Vagina (tissue), 2 donors: Measurements from ENCODE around the gene CAMK2N1. TPM values are rescaled to one million over a fixed set of nuclear protein-coding genes. Genes with fewer than 3 reads are reported as not detected.

Experiments
- DNase-seq, 2 donors: peaks; one replicate each; pipeline ENCODE4 v3.0.0-alpha.2; 2017; ENCODE audit errors: extremely low spot score in 2 of 2
- H3K27ac ChIP-seq: fragments of 200-600 bp; sonication (generic); one replicate; pipeline ENCODE4 v1.5.1; 2019
- H3K27me3 ChIP-seq: fragments of 200-600 bp; sonication (generic); one replicate; pipeline ENCODE4 v1.5.1; 2019
- H3K36me3 ChIP-seq, 2 donors: fragments of 200-600 bp; sonication (generic); one replicate each; pipeline ENCODE4 v1.5.1; 2017 to 2019
- H3K4me1 ChIP-seq: fragments of 200-600 bp; sonication (generic); one replicate; pipeline ENCODE4 v1.5.1; 2019
- H3K4me3 ChIP-seq, 2 donors: fragments of 200-600 bp; sonication (generic); 1 replicate in 1 of 2; 2 replicates in 1 of 2; pipeline ENCODE4 v1.5.1; 2016 to 2019
- H3K9me3 ChIP-seq: fragments of 200-600 bp; sonication (generic); one replicate; pipeline ENCODE4 v1.5.1; 2019
- CTCF ChIP-seq, 3 experiments: fragments of 450-650 bp in 2 of 3; fragments of 200-600 bp in 1 of 3; sonication (generic) in 1 of 3; IDR thresholded peaks; one replicate each; pipeline ENCODE4 v1.5.1; 2017 to 2019; ENCODE audit warnings: antibody characterized with exemption in 3 of 3, mild to moderate bottlenecking in 2 of 3, moderate library complexity in 2 of 3
- POLR2A ChIP-seq, 2 donors: fragments of 450-650 bp; IDR thresholded peaks; one replicate each; pipeline ENCODE4 v1.6.1; 2017; ENCODE audit warnings: antibody characterized with exemption in 2 of 2, mild to moderate bottlenecking in 2 of 2, moderate library complexity in 2 of 2
- POLR2AphosphoS5 ChIP-seq, 2 donors: sonication (generic); formaldehyde crosslinking; IDR thresholded peaks; one replicate each; pipeline ENCODE4 v1.9.0; 2017; ENCODE audit warnings: antibody characterized with exemption in 2 of 2, mild to moderate bottlenecking in 2 of 2, low read depth in 1 of 2; ENCODE audit not compliant: insufficient read depth in 1 of 2
- intact Hi-C: fragments of 100-400 bp; cut with DNase I; formaldehyde crosslinking; loops from one replicate; pipeline ENCODE4 v1.15.1; 2023
- total RNA-seq: library from RNA; depleted of rRNA; stranded (reverse); fragments of >200 nt; gene quantifications from one replicate; pipeline ENCODE4 v1.2.3, GENCODE V29; 2016

CAMK2N1 gene
- total RNA-seq, 1 donor from 2014 or later = 18.9 TPM

- Histone ChIP-seq H3K4me1 (no peaks in the 10 kb centered on the region), H3K9me3 (no peaks in the 10 kb centered on the region), H3K4me3 (no peak overlapping the region), H3K27me3 (no peaks in the 10 kb centered on the region), H3K36me3 (no peaks in the 10 kb centered on the region), H3K27ac (no peak overlapping the region)
- TF ChIP-seq POLR2A (IDR thresholded peaks at IDR 0.05) (no peak), POLR2AphosphoS5 (IDR thresholded peaks at IDR 0.05; ENCODE audit: insufficient read depth in 1 of 2, low read depth in 1 of 2) (no peak), CTCF (IDR thresholded peaks at IDR 0.05) (no peak)
- no peak for DNase-seq
- intact Hi-C loops = no loop called here
These were observed 27.3 kb downstream of the CAMK2N1 start for GRCh38 chr1:20458717-20459116.

- Histone ChIP-seq H3K36me3 (no peaks in the 10 kb centered on the region), H3K27me3 (no peaks in the 10 kb centered on the region), H3K27ac (no peak overlapping the region), H3K9me3 (no peaks in the 10 kb centered on the region), H3K4me3 (no peak overlapping the region), H3K4me1 (no peaks in the 10 kb centered on the region)
- no peak for DNase-seq
- TF ChIP-seq CTCF (IDR thresholded peaks at IDR 0.05) (no peak), POLR2AphosphoS5 (IDR thresholded peaks at IDR 0.05; ENCODE audit: insufficient read depth in 1 of 2, low read depth in 1 of 2) (no peak), POLR2A (IDR thresholded peaks at IDR 0.05) (no peak)
- intact Hi-C loops = no loop called here
These were observed 32.0 kb downstream of the CAMK2N1 start for GRCh38 chr1:20454004-20454403.

GRCh38 chr1:20449735-20450311, 36.2 kb downstream of the CAMK2N1 start:
- intact Hi-C loops = no loop called here
- DNase-seq = no peak
- H3K4me3 ChIP-seq = no peak overlapping the region
- no peaks in the 10 kb centered on the region for H3K27me3 ChIP-seq
- H3K9me3 ChIP-seq = no peaks in the 10 kb centered on the region
- no peaks in the 10 kb centered on the region for H3K4me1 ChIP-seq
- H3K27ac ChIP-seq = no peak overlapping the region
- H3K36me3 ChIP-seq = no peaks in the 10 kb centered on the region
- TF ChIP-seq CTCF (IDR thresholded peaks at IDR 0.05) (no peak), POLR2A (IDR thresholded peaks at IDR 0.05) (no peak)

GRCh38 chr1:20448671-20449071, 37.3 kb downstream of the CAMK2N1 start:
- H3K27me3 ChIP-seq = no peaks in the 10 kb centered on the region
- no peak for TF ChIP-seq POLR2AphosphoS5 (IDR thresholded peaks at IDR 0.05; ENCODE audit: insufficient read depth in 1 of 2, low read depth in 1 of 2)
- TF ChIP-seq POLR2A (IDR thresholded peaks at IDR 0.05) = no peak
- no peak for TF ChIP-seq CTCF (IDR thresholded peaks at IDR 0.05)
- H3K27ac ChIP-seq = no peak overlapping the region
- no peaks in the 10 kb centered on the region for H3K4me1 ChIP-seq
- H3K9me3 ChIP-seq = no peaks in the 10 kb centered on the region
- no peak overlapping the region for H3K4me3 ChIP-seq
- no peaks in the 10 kb centered on the region for H3K36me3 ChIP-seq
- intact Hi-C loops = no loop called here
- DNase-seq = no peak

- H3K36me3 ChIP-seq = no peaks in the 10 kb centered on the region
- intact Hi-C loops = no loop called here
- TF ChIP-seq POLR2A (IDR thresholded peaks at IDR 0.05) (no peak), CTCF (IDR thresholded peaks at IDR 0.05) (no peak), POLR2AphosphoS5 (IDR thresholded peaks at IDR 0.05; ENCODE audit: insufficient read depth in 1 of 2, low read depth in 1 of 2) (no peak)
- no peaks in the 10 kb centered on the region for H3K4me1 ChIP-seq
- no peak overlapping the region for H3K4me3 ChIP-seq
- H3K9me3 ChIP-seq = no peaks in the 10 kb centered on the region
- no peaks in the 10 kb centered on the region for H3K27me3 ChIP-seq
- DNase-seq = no peak
- H3K27ac ChIP-seq = no peak overlapping the region
These were observed 38.2 kb downstream of the CAMK2N1 start for GRCh38 chr1:20447794-20448193.
